H1 (cell line): ENCODE measurements around the gene RUNX1. TPM values are rescaled to one million over a fixed set of nuclear protein-coding genes. Genes with fewer than 3 reads are reported as not detected.

Experiments used
- CBX5 ChIP-seq: fragments of 300-800, 300-1000 bp; sonication (generic); IDR thresholded peaks from 2 replicates; pipeline ENCODE4 v1.7.1; 2016; ENCODE audit warnings: antibody characterized with exemption, low read length, low read depth
- CEBPB ChIP-seq: IDR thresholded peaks from 2 replicates; pipeline ENCODE4 v1.6.1; 2012; ENCODE audit warnings: low read depth, low read length
- SUZ12 ChIP-seq: fragments of 200-600 bp; sonication (generic); IDR thresholded peaks from 2 replicates; pipeline ENCODE4 v1.6.1; 2012; ENCODE audit warnings: mild to moderate bottlenecking, inconsistent platforms, low read length, moderate library complexity, mixed read lengths
- polyA plus RNA-seq, 7 experiments: library from polyadenylated mRNA; depleted of rRNA in 3 of 7; stranded (reverse) in 5 of 7; unstranded in 2 of 7; fragments of >200 nt in 5 of 7; fragments of 200-250 nt in 2 of 7; gene quantifications; 1 replicate in 5 of 7; 2 replicates in 1 of 7; 4 replicates in 1 of 7; pipeline versions ENCODE4 v1.2.1 to v1.2.3, GENCODE V29; 2011 to 2013; ENCODE audit warnings: missing spikeins in 2 of 7, mixed read lengths in 2 of 7
- total RNA-seq: library from RNA; stranded (reverse); fragmentation: NEBNext Ultra II Directional; extraction: Animal tissue kit (Norgen Biotek cat#: 25700); gene quantifications from 2 replicates; pipeline ENCODE4 v1.2.1, GENCODE V29; 2021

The RUNX1 gene
- total and polyA plus RNA-seq, 2 of the 8 experiments (the other 6 are each of a cell fraction or from before 2014, with no cell fraction given) = 0.20 to 0.60 TPM

GRCh38 chr21:34813266-34813894, 235.7 kb downstream of the RUNX1 start (continued):
- TF ChIP-seq CBX5 (no peak), CEBPB (no peak), SUZ12 (no peak)
